IMR-90 (cell line): ENCODE data around the gene TIGAR. TPM values are rescaled to one million over a fixed set of nuclear protein-coding genes. Genes with fewer than 3 reads are reported as not detected.
A peak's percentile ranks its signal among the peaks of the same experiment; 100 is the strongest.

Experiments
- ATAC-seq: fragments of 200-7000 bp; cut with Tn5 transposase; 2 replicates; pipeline ENCODE4 v1.9.1; 2020; ENCODE audit warnings: low read depth, mild to moderate bottlenecking, moderate library complexity
- BruUV-seq: library from RNA; stranded (reverse); fragments of 400-500 nt; replicated peaks from 2 replicates; lab custom pipeline; 2021; lab: Mats Ljungman, UMichigan
- CTCF ChIA-PET: fragments of 300-600 bp; formaldehyde crosslinking; extraction: SDS; loops from one replicate; lab custom pipeline; 2021; ENCODE audit warnings: antibody characterized with exemption; lab: Yijun Ruan, JAX
- POLR2A ChIA-PET: fragments of 300-600 bp; sonication (Branson Sonifier 250); formaldehyde crosslinking; loops from one replicate; lab custom pipeline; 2022; ENCODE audit warnings: antibody characterized with exemption; ENCODE audit not compliant: unreplicated experiment; lab: Charles Lee
- DNase-seq: peaks from one replicate; pipeline ENCODE4 v3.0.0; 2013
- H2AFZ ChIP-seq: replicated peaks from 2 replicates; pipeline ENCODE3; 2013; ENCODE audit warnings: low read length, mild to moderate bottlenecking; ENCODE audit not compliant: poor library complexity
- H2AK5ac ChIP-seq: 2 replicates; pipeline ENCODE4 v1.6.1; 2013; ENCODE audit warnings: low read depth, low read length, inconsistent platforms
- H2AK9ac ChIP-seq: replicated peaks from 2 replicates; pipeline ENCODE3; 2013; ENCODE audit warnings: mild to moderate bottlenecking, low read depth, low read length, moderate library complexity; ENCODE audit not compliant: poor library complexity
- H2BK120ac ChIP-seq: 2 replicates; pipeline ENCODE4 v1.6.1; 2013; ENCODE audit warnings: low read depth, low read length, inconsistent platforms
- H2BK15ac ChIP-seq: 3 replicates; pipeline ENCODE4 v1.6.1; 2013; ENCODE audit warnings: low read depth, low read length, inconsistent platforms
- H2BK20ac ChIP-seq: 2 replicates; pipeline ENCODE4 v1.6.1; 2013; ENCODE audit warnings: low read depth, mild to moderate bottlenecking, inconsistent platforms, low read length, moderate library complexity
- H2BK5ac ChIP-seq: 2 replicates; pipeline ENCODE4 v1.6.1; 2013; ENCODE audit warnings: mild to moderate bottlenecking, low read depth, low read length, inconsistent platforms; ENCODE audit not compliant: poor library complexity, severe bottlenecking
- H3K14ac ChIP-seq: replicated peaks from 2 replicates; pipeline ENCODE4 v1.6.1; 2013; ENCODE audit warnings: low read depth, low read length, inconsistent platforms
- H3K18ac ChIP-seq: 2 replicates; pipeline ENCODE4 v1.6.1; 2013; ENCODE audit warnings: low read depth, low read length, control low read depth
- H3K23ac ChIP-seq: 2 replicates; pipeline ENCODE4 v1.6.1; 2013; ENCODE audit warnings: low read depth, low read length, inconsistent platforms
- H3K27ac ChIP-seq: 2 replicates; pipeline ENCODE4 v1.5.1; 2013; ENCODE audit warnings: mild to moderate bottlenecking, control low read depth, low read length; ENCODE audit not compliant: insufficient read depth
- H3K27me3 ChIP-seq: 2 replicates; pipeline ENCODE4 v1.6.1; 2013; ENCODE audit warnings: low read length; ENCODE audit not compliant: control insufficient read depth, insufficient read depth
- H3K36me3 ChIP-seq: 2 replicates; pipeline ENCODE4 v1.6.1; 2013; ENCODE audit warnings: low read length, mixed read lengths; ENCODE audit not compliant: control insufficient read depth, insufficient read depth
- H3K4ac ChIP-seq: 2 replicates; pipeline ENCODE4 v1.6.1; 2013; ENCODE audit warnings: low read depth, low read length, inconsistent platforms
- H3K4me1 ChIP-seq: 2 replicates; pipeline ENCODE4 v1.6.1; 2013; ENCODE audit warnings: low read length, mixed read lengths; ENCODE audit not compliant: control insufficient read depth, insufficient read depth
- H3K4me2 ChIP-seq: 2 replicates; pipeline ENCODE4 v1.6.1; 2013; ENCODE audit warnings: low read depth, mild to moderate bottlenecking, control low read depth, low read length, moderate library complexity
- H3K4me3 ChIP-seq: 2 replicates; pipeline ENCODE4 v1.5.1; 2013; ENCODE audit warnings: low read depth, mild to moderate bottlenecking, control low read depth, low read length, moderate library complexity; ENCODE audit not compliant: insufficient read depth
- H3K56ac ChIP-seq: 2 replicates; pipeline ENCODE4 v1.6.1; 2013; ENCODE audit warnings: low read length, inconsistent platforms; ENCODE audit not compliant: insufficient read depth; ENCODE audit errors: extremely low read depth
- H3K79me1 ChIP-seq, 2 experiments: 2 replicates each; pipeline ENCODE4 v1.6.1; 2013; ENCODE audit warnings: low read length in 2 of 2, inconsistent platforms in 1 of 2, low read depth in 1 of 2
- H3K9ac ChIP-seq: 2 replicates; pipeline ENCODE4 v1.6.1; 2013; ENCODE audit warnings: low read depth, low read length, control low read depth
- H3K9me1 ChIP-seq: 2 replicates; pipeline ENCODE4 v1.6.1; 2013; ENCODE audit warnings: low read length, inconsistent platforms; ENCODE audit not compliant: insufficient read depth
- H3K9me3 ChIP-seq: 2 replicates; pipeline ENCODE4 v1.6.1; 2013; ENCODE audit warnings: low read length; ENCODE audit not compliant: control insufficient read depth, insufficient read depth
- H4K20me1 ChIP-seq: 2 replicates; pipeline ENCODE4 v1.6.1; 2013; ENCODE audit warnings: low read length, inconsistent platforms; ENCODE audit not compliant: insufficient read depth
- H4K5ac ChIP-seq: 2 replicates; pipeline ENCODE4 v1.6.1; 2013; ENCODE audit warnings: mild to moderate bottlenecking, low read depth, low read length, control low read depth
- H4K8ac ChIP-seq, 2 experiments: 2 replicates each; pipeline ENCODE4 v1.6.1; 2013; ENCODE audit warnings: low read depth in 2 of 2, low read length in 2 of 2, control low read depth in 1 of 2, inconsistent platforms in 1 of 2
- H4K91ac ChIP-seq: 2 replicates; pipeline ENCODE4 v1.6.1; 2013; ENCODE audit warnings: low read depth, low read length, inconsistent platforms; ENCODE audit not compliant: insufficient read depth
- CEBPB ChIP-seq: IDR thresholded peaks from 2 replicates; pipeline ENCODE4 v1.6.1; 2012; ENCODE audit warnings: low read depth, low read length, improper control_type of control experiment
- MXI1 ChIP-seq: IDR thresholded peaks from 2 replicates; pipeline ENCODE4 v1.6.1; 2012; ENCODE audit warnings: low read depth, mild to moderate bottlenecking, low read length, moderate library complexity, borderline replicate concordance
- POLR2A ChIP-seq: IDR thresholded peaks from 2 replicates; pipeline ENCODE4 v1.6.1; 2012; ENCODE audit warnings: mild to moderate bottlenecking, low read depth, low read length
- RCOR1 ChIP-seq: IDR thresholded peaks from 2 replicates; pipeline ENCODE4 v1.6.1; 2012; ENCODE audit warnings: mild to moderate bottlenecking, low read length, improper control_type of control experiment; ENCODE audit not compliant: insufficient replicate concordance
- RFX5 ChIP-seq: IDR thresholded peaks from 2 replicates; pipeline ENCODE4 v1.8.0; 2012; ENCODE audit warnings: low read depth, mild to moderate bottlenecking, low read length, moderate library complexity
- WGBS, 2 experiments: methylation state at CpG; one replicate each; pipeline versions ENCODE4 v1.1.5 to v1.1.7; 2013; ENCODE audit warnings: missing lambda C conversion rate in 2 of 2; ENCODE audit not compliant: insufficient read length in 1 of 2; ENCODE audit errors: extremely low coverage in 2 of 2; 5-methylcytosine and 5-hydroxymethylcytosine counted together
- dilution Hi-C: fragments of 300-500 bp; cut with HindIII; formaldehyde crosslinking; loops from one replicate; pipeline ENCODE4 v1.14.3; 2018; ENCODE audit warnings: low sequenced_read_pairs; ENCODE audit not compliant: unreplicated experiment
- in situ Hi-C: fragments of 300-500 bp; cut with MboI; formaldehyde crosslinking; loops from 3 replicates; pipeline ENCODE4 v1.14.3; 2019; ENCODE audit warnings: low sequenced_read_pairs, inconsistent platforms, mixed read lengths
- intact Hi-C: fragments of 100-400 bp; cut with micrococcal nuclease; formaldehyde crosslinking; loops from 2 replicates; pipeline ENCODE4 v1.10.0; 2022
- polyA plus RNA-seq, 3 experiments: library from polyadenylated mRNA; depleted of rRNA; stranded (reverse); fragments of >200 nt; gene quantifications; 2 replicates each; pipeline ENCODE4 v1.2.3, GENCODE V29; 2012; ENCODE audit warnings: low replicate concordance in 1 of 3
- total RNA-seq: library from RNA; depleted of rRNA; stranded (reverse); fragments of >200 nt; gene quantifications from 2 replicates; pipeline ENCODE4 v1.2.3, GENCODE V29; 2012

The TIGAR gene
- total and polyA plus RNA-seq, 2 of the 4 experiments (the other 2 are of a cell fraction) = 7.3 to 13.7 TPM

DNA sequence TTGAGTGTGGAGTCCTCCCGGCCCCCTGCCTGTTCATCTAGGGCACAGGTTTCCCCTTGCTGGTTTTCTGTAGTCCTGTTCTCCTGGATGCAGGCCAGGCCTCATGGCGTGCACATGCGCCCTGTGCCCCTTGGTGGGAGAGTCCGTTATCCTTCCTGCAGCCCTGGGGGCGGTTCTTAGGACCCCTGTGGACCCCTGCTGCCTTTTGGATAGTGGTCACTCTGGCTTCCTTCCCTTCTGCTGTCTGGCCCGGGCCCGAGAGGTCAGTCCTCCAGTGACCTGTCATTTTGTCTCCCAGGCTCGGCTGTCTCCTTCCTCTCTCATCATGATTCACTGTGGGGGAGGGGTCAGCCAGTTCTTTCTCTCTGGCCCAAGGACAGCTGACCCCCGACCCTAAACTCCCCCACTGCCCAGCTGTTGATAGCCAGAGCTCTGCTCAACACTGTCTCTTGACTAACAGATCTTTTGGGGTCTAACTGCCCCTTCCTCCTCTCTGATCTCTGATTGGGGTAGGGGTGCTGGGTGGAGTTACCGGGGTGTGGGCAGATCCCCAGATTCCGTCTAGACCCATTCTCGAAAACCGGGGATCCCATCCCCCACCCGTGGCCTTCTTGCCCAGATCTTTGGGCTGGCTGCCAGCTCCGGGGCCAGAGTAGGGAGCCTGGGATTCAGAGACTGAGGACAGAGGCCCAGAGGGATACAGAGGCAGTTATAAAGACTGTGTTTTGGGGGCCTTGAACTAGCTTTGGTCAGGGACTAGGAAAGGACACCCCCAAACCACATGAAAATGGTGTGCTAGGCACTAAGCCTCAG is 40.5 kb upstream of the TIGAR start:
- intact Hi-C loops (no loop called here), dilution Hi-C loops (no loop called here), in situ Hi-C loops (no loop called here)
- H2BK15ac ChIP-seq = no peak overlapping the region
- no peak overlapping the region for H4K5ac ChIP-seq
- WGBS, 2 experiments = no CpG with 5 or more reads among the region's 15 CpGs
- no peak overlapping the region for H3K4me2 ChIP-seq
- DNase-seq (no peak), ATAC-seq (no peak)
- no peak overlapping the region for H2BK120ac ChIP-seq
- H3K9ac ChIP-seq = no peak overlapping the region
- peak overlapping the region; percentile 32 for H2AFZ ChIP-seq
- no peak overlapping the region for H3K18ac ChIP-seq
- H3K56ac ChIP-seq = no peak overlapping the region
- no peaks in the 10 kb centered on the region for H3K4me1 ChIP-seq
- H3K27ac ChIP-seq = no peak overlapping the region
- no peak overlapping the region for H2BK5ac ChIP-seq
- H4K91ac ChIP-seq = no peak overlapping the region
- H2AK9ac ChIP-seq = peak overlapping the region; percentile 53
- no TSS peak for BruUV-seq
- no peak overlapping the region for H3K23ac ChIP-seq
- H4K8ac ChIP-seq = no peak overlapping the region
- no peaks in the 10 kb centered on the region for H3K9me3 ChIP-seq
- no peaks in the 10 kb centered on the region; the same call in 1 of the 2 replicates for H3K36me3 ChIP-seq
- peaks cover 10% of the 10 kb centered on the region for H3K27me3 ChIP-seq
- no peak for TF ChIP-seq POLR2A
- TF ChIP-seq RFX5 = no peak
- no peak for TF ChIP-seq RCOR1
- no peak for TF ChIP-seq MXI1
- no peak for TF ChIP-seq CEBPB
- ChIA-PET POLR2A (no interaction called here), CTCF (no interaction called here)
- H2AK5ac ChIP-seq = no peak overlapping the region
- H4K20me1 ChIP-seq = no peaks in the 10 kb centered on the region
- no peaks in the 10 kb centered on the region for H3K9me1 ChIP-seq
- no peak overlapping the region for H3K4me3 ChIP-seq
- no peak overlapping the region for H3K4ac ChIP-seq
- H3K14ac ChIP-seq = no peak overlapping the region
- H3K79me1 ChIP-seq = no peaks in the 10 kb centered on the region
- H2BK20ac ChIP-seq = no peak overlapping the region
